K562 (cell line): Measurements from ENCODE around the gene TMEM203.

ENCODE experiments used
- POLR2A ChIP-seq: fragments of 450-650 bp; conservative IDR thresholded peaks from 2 replicates; pipeline ENCODE4 v1.6.1; 2016
- TFE3 ChIP-seq: fragments of 450-650 bp; formaldehyde crosslinking; IDR thresholded peaks from 2 replicates; pipeline ENCODE4 v1.4.0; 2020; ENCODE audit warnings: mild to moderate bottlenecking, mixed read lengths
- ZNF584 ChIP-seq: fragments of 200-800 bp; sonication (Bioruptor generic); IDR thresholded peaks from 2 replicates; pipeline ENCODE4 v1.6.1; 2016; ENCODE audit warnings: low read depth, mild to moderate bottlenecking, missing genetic modification characterization, missing compliant biosample characterization

GRCh38 chr9:137181680-137182079 lies 23.8 kb downstream of the TMEM203 start:
- TF ChIP-seq ZNF584 (CRISPR knock-in tag) (no peak), POLR2A (no peak), TFE3 (CRISPR knock-in tag) (no peak)
